Measurements from ENCODE around the gene ITPKB. TPM values are rescaled to one million over a fixed set of nuclear protein-coding genes. Genes with fewer than 3 reads are reported as not detected.

Gene ITPKB
- polyA plus RNA-seq, 1 of the 3 experiments (the other 2 are of a cell fraction), result 2.4 TPM

- Histone ChIP-seq H3K9me3 (no peaks in the 10 kb centered on the region), H3K27me3 (ENCODE audit: insufficient read depth) (no peaks in the 10 kb centered on the region), H3K9me2 (no peaks in the 10 kb centered on the region), H3K4me2 (peak overlapping the region; percentile 85), H3K4me1 (ENCODE audit: control insufficient read depth in 1 of 2, insufficient read depth in 2 of 2, low read depth in 1 of 2, low read length in 1 of 2) (peaks cover 11 to 20% of the 10 kb centered on the region in 2 experiments), H3K27ac (ENCODE audit: low read depth in 2 of 2, low read length in 1 of 2) (peak overlapping the region; percentile 43 to 90; a peak in 3 of 4 replicates), H3K4me3 (ENCODE audit: low read depth in 2 of 2, low read length in 1 of 2) (peak overlapping the region; percentile 55 to 74), H3F3A (replicated peaks; ENCODE audit: insufficient read depth) (peaks cover 4% of the 10 kb centered on the region), H3K36me3 (replicated peaks in 1 of 2; ENCODE audit: control insufficient read depth in 1 of 2, insufficient read depth in 2 of 2, low read length in 1 of 2) (no peaks in the 10 kb centered on the region), H4K20me1 (ENCODE audit: insufficient read depth) (no peaks in the 10 kb centered on the region), H3K79me2 (ENCODE audit: insufficient read depth) (no peaks in the 10 kb centered on the region), H3K9ac (peak overlapping the region; percentile 61), H2AFZ (ENCODE audit: low read depth) (peak overlapping the region; percentile 98)
- peak; percentile 94 for DNase-seq
- ChIA-PET POLR2A (interaction anchor here (1.1 to 1.4 kb wide), 2 partner anchors 10 to 15 kb away, joined by 3 read pairs; no protein-coding TSS in a partner anchor), CTCF (interaction anchor here (1.1 to 1.3 kb wide), 3 partner anchors 8 to 99 kb away, joined by 3 to 4 read pairs (median 3); no protein-coding TSS in a partner anchor)
- 40% methylated on average over 9 of the region's 62 CpGs for whole genome bisulfite sequencing (ENCODE audit: low lambda C conversion rate)
- TF ChIP-seq TCF12 (IDR thresholded peaks at IDR 0.05) (no peak), REST (IDR thresholded peaks at IDR 0.05; ENCODE audit: low read depth, low read length) (no peak), PBX3 (IDR thresholded peaks at IDR 0.05) (no peak), ZBTB33 (IDR thresholded peaks at IDR 0.05; ENCODE audit: borderline replicate concordance, low read depth) (peak; percentile 22; the same call in 1 of the 2 replicates), JUND (IDR thresholded peaks at IDR 0.05) (no peak), ELF1 (IDR thresholded peaks at IDR 0.05) (peak; percentile 65), NRF1 (IDR thresholded peaks at IDR 0.05; ENCODE audit: low read depth, low read length) (no peak), MXI1 (IDR thresholded peaks at IDR 0.05; ENCODE audit: low read depth, low read length) (peak; percentile 59; the same call in 1 of the 2 replicates), FOSL2 (IDR thresholded peaks at IDR 0.05; ENCODE audit: borderline replicate concordance, low read depth) (no peak), USF1 (IDR thresholded peaks at IDR 0.05; ENCODE audit: borderline replicate concordance, low read depth) (peak; percentile 95), GATA2 (CRISPR knock-in tag; IDR thresholded peaks at IDR 0.05) (no peak), RCOR1 (IDR thresholded peaks at IDR 0.05; ENCODE audit: low read length) (no peak), CHD2 (IDR thresholded peaks at IDR 0.05; ENCODE audit: low read length, partially characterized antibody) (peak; percentile 11), EP300 (IDR thresholded peaks at IDR 0.05; ENCODE audit: borderline replicate concordance in 1 of 2, low read depth in 1 of 2, low read length in 1 of 2) (no peak), RFX5 (IDR thresholded peaks at IDR 0.05; ENCODE audit: low read length) (no peak), GABPA (IDR thresholded peaks at IDR 0.05; ENCODE audit: low read depth) (peak; percentile 58), RXRA (IDR thresholded peaks at IDR 0.05; ENCODE audit: borderline replicate concordance, low read depth) (no peak), MAX (IDR thresholded peaks at IDR 0.05; ENCODE audit: low read depth) (peak; percentile 90; the same call in 1 of the 2 replicates), TAF1 (IDR thresholded peaks at IDR 0.05; ENCODE audit: borderline replicate concordance, low read depth, low read length) (no peak), FOXM1 (IDR thresholded peaks at IDR 0.05; ENCODE audit: low read depth) (no peak), USF2 (IDR thresholded peaks at IDR 0.05; ENCODE audit: borderline replicate concordance, low read depth, low read length) (peak; percentile 72), MEF2A (IDR thresholded peaks at IDR 0.05; ENCODE audit: borderline replicate concordance, low read depth) (no peak), EZH2phosphoT487 (IDR thresholded peaks at IDR 0.05; ENCODE audit: borderline replicate concordance, low read depth) (no peak), POLR2AphosphoS5 (IDR thresholded peaks at IDR 0.05; ENCODE audit: low read depth, low read length) (peak; percentile 51)
These were observed 35.9 kb downstream of the ITPKB start for GRCh38 chr1:226702957-226703831.
